BLaER1 treated with 17β-estradiol and CSF1 and Interleukin-3, amounts not matched to agents 10 nM and 100 nM (cell line): ENCODE measurements around the gene ZSCAN22.

ENCODE experiments used
- H3K27ac ChIP-seq, 11 experiments: shearing (Covaris generic); formaldehyde crosslinking; 2 replicates each; pipeline ENCODE4 v1.8.1; 2022
- H3K27me3 ChIP-seq, 11 experiments: shearing (Covaris generic); formaldehyde crosslinking; 2 replicates each; pipeline ENCODE4 v1.8.1; 2022
- H3K36me3 ChIP-seq, 11 experiments: shearing (Covaris generic); formaldehyde crosslinking; 2 replicates each; pipeline ENCODE4 v1.8.1; 2022
- H3K4me1 ChIP-seq, 10 experiments: shearing (Covaris generic); formaldehyde crosslinking; 2 replicates each; pipeline ENCODE4 v1.8.1; 2022
- H3K4me2 ChIP-seq, 11 experiments: shearing (Covaris generic); formaldehyde crosslinking; 2 replicates each; pipeline ENCODE4 v1.8.1; 2022
- H3K4me3 ChIP-seq, 10 experiments: shearing (Covaris generic); formaldehyde crosslinking; 2 replicates each; pipeline ENCODE4 v1.8.1; 2022
- H3K9ac ChIP-seq, 11 experiments: shearing (Covaris generic); formaldehyde crosslinking; 2 replicates each; pipeline ENCODE4 v1.8.1; 2022
- H3K9me3 ChIP-seq, 11 experiments: shearing (Covaris generic); formaldehyde crosslinking; replicated peaks in 1 of 11; 2 replicates each; pipeline ENCODE4 v1.8.1; 2022
- H4K20me1 ChIP-seq, 11 experiments: shearing (Covaris generic); formaldehyde crosslinking; 2 replicates each; pipeline ENCODE4 v1.8.1; 2022
- Cebpa-rat ChIP-seq, 11 experiments: shearing (Covaris generic); IDR thresholded peaks; 2 replicates each; pipeline ENCODE4 v1.8.1; 2022

ZSCAN22 gene

DNA sequence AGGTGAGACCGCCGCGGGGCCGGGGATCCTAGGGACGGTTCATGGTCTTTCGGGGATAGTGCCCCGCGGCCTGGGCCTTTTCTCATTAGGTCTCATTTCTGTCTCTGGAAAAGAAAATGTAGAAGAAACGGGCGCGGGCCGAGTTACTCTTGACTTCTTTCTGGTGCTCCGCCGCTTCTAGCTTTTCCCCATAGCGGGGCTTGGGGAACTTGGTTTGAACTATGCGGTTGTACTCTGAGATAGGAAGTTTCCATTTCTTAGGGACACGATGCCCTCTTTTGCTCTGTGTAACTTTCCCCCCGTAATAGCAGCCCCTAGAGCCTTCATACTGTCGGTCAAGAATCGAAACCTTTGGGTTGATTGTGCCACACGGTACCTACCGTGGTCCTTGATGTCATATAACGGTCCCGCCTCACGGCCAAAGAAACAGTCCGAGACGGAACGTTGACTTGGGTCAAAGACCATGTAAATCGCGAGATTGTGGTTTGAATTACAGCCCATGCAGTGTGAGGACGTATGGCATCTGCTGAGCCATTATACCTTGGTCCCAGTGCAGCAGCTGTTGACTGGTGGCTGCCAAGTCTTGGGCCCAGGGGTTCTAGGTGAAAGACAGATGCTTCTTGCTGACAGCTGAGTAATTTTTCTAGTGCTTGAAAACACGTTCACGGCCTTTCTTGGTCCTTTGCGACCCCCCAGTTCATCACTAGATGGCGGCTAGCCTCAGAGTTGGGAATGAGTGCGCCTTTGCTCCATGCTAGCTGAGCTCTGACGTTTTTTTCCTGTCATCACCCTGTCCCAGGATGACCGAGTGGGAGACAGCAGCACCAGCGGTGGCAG lies 60.8 kb downstream of the ZSCAN22 start:
- H3K4me3 ChIP-seq: peak overlapping the region; percentile 80 to 96 (median 90)
- peaks cover 57 to 86% (median 74%) of the 10 kb centered on the region in 10 experiments for H3K4me1 ChIP-seq
- peaks cover 45 to 50% (median 48%) of the 10 kb centered on the region in 11 experiments for H3K36me3 ChIP-seq

DNA sequence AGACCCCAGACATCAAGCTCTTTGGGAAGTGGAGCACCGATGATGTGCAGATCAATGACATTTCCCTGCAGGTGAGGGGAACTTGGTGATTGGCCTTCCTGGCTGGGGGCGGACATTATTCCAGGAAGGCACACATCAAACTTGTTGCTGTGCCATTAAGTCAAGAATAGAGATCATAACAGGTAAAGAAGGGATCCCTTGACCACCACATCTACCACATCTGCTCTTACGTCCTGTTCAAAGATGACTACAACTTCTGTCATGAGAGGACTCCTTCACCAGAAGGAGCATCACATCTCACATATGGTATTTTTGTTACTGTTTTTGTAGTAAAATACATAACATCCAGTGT lies 61.4 kb downstream of the ZSCAN22 start:
- Histone ChIP-seq H3K27me3 (no peaks in the 10 kb centered on the region), H3K9ac (peak overlapping the region; percentile 89 to 98 (median 95)), H3K4me2 (peak overlapping the region; percentile 88 to 99 (median 96)), H3K9me3 (no peaks in the 10 kb centered on the region), H4K20me1 (peaks cover 46 to 60% (median 58%) of the 10 kb centered on the region in 11 experiments; a peak in 21 of 22 replicates), H3K27ac (peak overlapping the region in 9 of 11 experiments; percentile 95 to 99 (median 97); a peak in 19 of 22 replicates), H3K4me1 (peaks cover 51 to 81% (median 68%) of the 10 kb centered on the region in 10 experiments), H3K4me3 (peak overlapping the region; percentile 80 to 96 (median 90)), H3K36me3 (peaks cover 51 to 56% (median 54%) of the 10 kb centered on the region in 11 experiments)
- TF ChIP-seq Cebpa-rat (IDR thresholded peaks at IDR 0.05): no peak

More for the DNA sequence above, 60.8 kb downstream of the ZSCAN22 start:
- Histone ChIP-seq H4K20me1 (peaks cover 40 to 54% (median 52%) of the 10 kb centered on the region in 11 experiments; a peak in 21 of 22 replicates), H3K9me3 (no peaks in the 10 kb centered on the region), H3K27ac (peak overlapping the region; percentile 93 to 99 (median 96)), H3K4me2 (peak overlapping the region; percentile 88 to 99 (median 96)), H3K9ac (peak overlapping the region; percentile 89 to 98 (median 95)), H3K27me3 (no peaks in the 10 kb centered on the region)
- TF ChIP-seq Cebpa-rat (IDR thresholded peaks at IDR 0.05): no peak
